IPS-NIHi7 (cell line): Measurements from ENCODE around the gene CMC1.
"Not testable (repeated sequence)": the region's sequence is repeated elsewhere in the genome, so short reads cannot be mapped to it uniquely, and the experiment has no call there.

Source experiments
- DNase-seq: peaks from one replicate; pipeline ENCODE4 v3.0.0; 2012; ENCODE audit warnings: mixed read lengths; ENCODE audit errors: extremely low spot score

The CMC1 gene

GRCh38 chr3:28244491-28244890 is 3.1 kb downstream of the CMC1 start:
- DNase-seq = no peak

- DNase-seq = no peak
These were observed 5.9 kb downstream of the CMC1 start for GRCh38 chr3:28247286-28247685.

GRCh38 chr3:28250999-28251398 is 9.6 kb downstream of the CMC1 start:
- no peak for DNase-seq

- DNase-seq = no peak
These were observed 10.6 kb downstream of the CMC1 start for GRCh38 chr3:28252001-28252431.

- DNase-seq = no peak
These were observed 11.8 kb downstream of the CMC1 start for GRCh38 chr3:28253040-28253715.

GRCh38 chr3:28262001-28262400 is 20.6 kb downstream of the CMC1 start:
- DNase-seq = no peak

- no peak for DNase-seq
These were observed 24.2 kb downstream of the CMC1 start for GRCh38 chr3:28265641-28266040.

GRCh38 chr3:28267984-28268849 is 26.8 kb downstream of the CMC1 start:
- no peak for DNase-seq

- DNase-seq = no peak
These were observed 27.6 kb downstream of the CMC1 start for GRCh38 chr3:28268989-28269388.

- DNase-seq = not testable (repeated sequence)
These were observed 28.5 kb downstream of the CMC1 start for GRCh38 chr3:28269884-28270283.

- DNase-seq = no peak
These were observed 32.4 kb downstream of the CMC1 start for GRCh38 chr3:28273837-28274236.

- DNase-seq = no peak
These were observed 37.5 kb downstream of the CMC1 start for GRCh38 chr3:28278918-28279317.

- no peak for DNase-seq
These were observed 38.4 kb downstream of the CMC1 start for GRCh38 chr3:28279770-28280169.

GRCh38 chr3:28280781-28281180 is 39.4 kb downstream of the CMC1 start:
- DNase-seq = no peak

- DNase-seq = no peak
These were observed 45.2 kb downstream of the CMC1 start for GRCh38 chr3:28286595-28286994.

GRCh38 chr3:28287046-28287445 is 45.6 kb downstream of the CMC1 start:
- no peak for DNase-seq

- DNase-seq = no peak
These were observed 49.5 kb downstream of the CMC1 start for GRCh38 chr3:28290863-28291300.

GRCh38 chr3:28291577-28291976 is 50.2 kb downstream of the CMC1 start:
- DNase-seq = no peak

GRCh38 chr3:28292622-28293021 is 51.2 kb downstream of the CMC1 start:
- no peak for DNase-seq

- DNase-seq = no peak
These were observed 53.4 kb downstream of the CMC1 start for GRCh38 chr3:28294667-28295413.

GRCh38 chr3:28295898-28296490 is 54.6 kb downstream of the CMC1 start:
- DNase-seq = no peak

GRCh38 chr3:28299705-28300104 is 58.3 kb downstream of the CMC1 start:
- no peak for DNase-seq
